Colonic mucosa (tissue), 4 donors: ENCODE data around the gene ABHD1. TPM values are rescaled to one million over a fixed set of nuclear protein-coding genes. Genes with fewer than 3 reads are reported as not detected.

Experiments used
- DNase-seq: peaks from one replicate; pipeline ENCODE4 v3.0.0-alpha.2; 2020
- H3K27ac ChIP-seq: fragments of 200-600 bp; one replicate; pipeline ENCODE4 v1.8.0; 2021
- H3K27me3 ChIP-seq: fragments of 200-600 bp; one replicate; pipeline ENCODE4 v1.8.0; 2021
- H3K36me3 ChIP-seq: fragments of 200-600 bp; one replicate; pipeline ENCODE4 v1.8.0; 2021
- H3K4me1 ChIP-seq: fragments of 200-600 bp; one replicate; pipeline ENCODE4 v1.8.0; 2021; ENCODE audit warnings: mild to moderate bottlenecking
- H3K4me3 ChIP-seq: fragments of 200-600 bp; one replicate; pipeline ENCODE4 v1.8.0; 2021
- H3K9ac ChIP-seq, 2 donors: one replicate each; pipeline ENCODE4 v1.7.0; 2013; ENCODE audit warnings: control low read depth in 2 of 2, low read depth in 2 of 2, low read length in 2 of 2
- H3K9me3 ChIP-seq: fragments of 200-600 bp; one replicate; pipeline ENCODE4 v1.8.0; 2021
- CTCF ChIP-seq: fragments of 200-600 bp; IDR thresholded peaks from one replicate; pipeline ENCODE4 v1.8.0; 2022; ENCODE audit warnings: antibody characterized with exemption, mild to moderate bottlenecking
- intact Hi-C: fragments of 100-400 bp; cut with DNase I; formaldehyde crosslinking; loops from one replicate; pipeline ENCODE4 v1.14.1; 2022
- total RNA-seq, 2 donors: library from RNA; stranded (reverse); fragmentation: NEBNext Ultra II Directional in 1 of 2; extraction: Animal tissue kit (Norgen Biotek cat#: 25700) in 1 of 2; gene quantifications; one replicate each; pipeline ENCODE4 v1.2.1, GENCODE V29; 2021
- donor health status: healthy.
- donor health status: DM: no; HTN: no; CAD: no.
- donor health status: DM: no; HTN: no; CAD: no.

ABHD1 gene
- total RNA-seq, 2 donors from 2014 or later, result not detected

- DNase-seq, result peak; percentile 58
- Histone ChIP-seq H3K27ac (no peak overlapping the region), H3K9me3 (no peaks in the 10 kb centered on the region), H3K27me3 (no peaks in the 10 kb centered on the region), H3K4me3 (peak overlapping the region; percentile 13), H3K9ac (no peak overlapping the region), H3K36me3 (no peaks in the 10 kb centered on the region), H3K4me1 (peaks cover 15% of the 10 kb centered on the region)
- intact Hi-C loops, result no loop called here
- TF ChIP-seq CTCF, result no peak
Observed at GRCh38 chr2:27095745-27096651, 27.6 kb upstream of the ABHD1 start.

- Histone ChIP-seq H3K9ac (no peak overlapping the region), H3K9me3 (no peaks in the 10 kb centered on the region), H3K4me3 (no peak overlapping the region), H3K27me3 (no peaks in the 10 kb centered on the region), H3K36me3 (no peaks in the 10 kb centered on the region), H3K4me1 (peaks cover 15% of the 10 kb centered on the region), H3K27ac (no peak overlapping the region)
- DNase-seq, result no peak
- intact Hi-C loops, result no loop called here
- no peak for TF ChIP-seq CTCF
Observed at GRCh38 chr2:27096748-27097297, 26.8 kb upstream of the ABHD1 start.

GRCh38 chr2:27097341-27097740, 26.3 kb upstream of the ABHD1 start:
- H3K27ac ChIP-seq, result no peak overlapping the region
- H3K4me3 ChIP-seq, result no peak overlapping the region
- no peak for DNase-seq
- H3K36me3 ChIP-seq, result no peaks in the 10 kb centered on the region
- no peak for TF ChIP-seq CTCF
- no peaks in the 10 kb centered on the region for H3K27me3 ChIP-seq
- peaks cover 14% of the 10 kb centered on the region for H3K4me1 ChIP-seq
- intact Hi-C loops, result no loop called here
- no peak overlapping the region for H3K9ac ChIP-seq
- no peaks in the 10 kb centered on the region for H3K9me3 ChIP-seq

- H3K36me3 ChIP-seq, result no peaks in the 10 kb centered on the region
- no peak overlapping the region for H3K27ac ChIP-seq
- TF ChIP-seq CTCF, result no peak
- H3K9ac ChIP-seq, result no peak overlapping the region
- H3K9me3 ChIP-seq, result no peaks in the 10 kb centered on the region
- no peaks in the 10 kb centered on the region for H3K27me3 ChIP-seq
- DNase-seq, result no peak
- H3K4me1 ChIP-seq, result no peaks in the 10 kb centered on the region
- H3K4me3 ChIP-seq, result no peak overlapping the region
- intact Hi-C loops, result loop anchor here (2.0 kb wide), 1 partner anchor 181 kb away; no protein-coding TSS in a partner anchor
Observed at GRCh38 chr2:27099334-27099955, 24.2 kb upstream of the ABHD1 start.

- Histone ChIP-seq H3K4me1 (no peaks in the 10 kb centered on the region), H3K9ac (no peak overlapping the region), H3K4me3 (no peak overlapping the region), H3K27me3 (no peaks in the 10 kb centered on the region), H3K27ac (no peak overlapping the region), H3K36me3 (no peaks in the 10 kb centered on the region), H3K9me3 (no peaks in the 10 kb centered on the region)
- TF ChIP-seq CTCF, result no peak
- DNase-seq, result no peak
- intact Hi-C loops, result no loop called here
Observed at GRCh38 chr2:27100036-27100435, 23.6 kb upstream of the ABHD1 start.
